GM18502 (cell line): ENCODE results near the gene VWA8.

Experiments used
- ATAC-seq: cut with Tn5 transposase; IDR thresholded peaks from one replicate; pipeline ENCODE4 v1.9.1; 2021; ENCODE audit warnings: mild to moderate bottlenecking; ENCODE audit not compliant: unreplicated experiment, poor library complexity

The VWA8 gene

GRCh38 chr13:41700790-41701310 lies 260.1 kb downstream of the VWA8 start:
- no peak for ATAC-seq

GRCh38 chr13:41699759-41700158 lies 261.1 kb downstream of the VWA8 start:
- ATAC-seq: no peak

GRCh38 chr13:41697578-41697977 lies 263.3 kb downstream of the VWA8 start:
- ATAC-seq: no peak

- ATAC-seq: no peak
Observed at GRCh38 chr13:41696163-41697003, 264.5 kb downstream of the VWA8 start.

GRCh38 chr13:41694545-41695301 lies 266.2 kb downstream of the VWA8 start:
- peak; percentile 53 for ATAC-seq

- ATAC-seq: no peak
Observed at GRCh38 chr13:41693434-41693833, 267.5 kb downstream of the VWA8 start.

- ATAC-seq: no peak
Observed at GRCh38 chr13:41691274-41691673, 269.6 kb downstream of the VWA8 start.

GRCh38 chr13:41682766-41683165 lies 278.1 kb downstream of the VWA8 start:
- ATAC-seq: no peak

GRCh38 chr13:41682001-41682400 lies 278.9 kb downstream of the VWA8 start:
- no peak for ATAC-seq

- ATAC-seq: no peak
Observed at GRCh38 chr13:41681587-41681986, 279.3 kb downstream of the VWA8 start.

- no peak for ATAC-seq
Observed at GRCh38 chr13:41680900-41681299, 280.0 kb downstream of the VWA8 start.

GRCh38 chr13:41678848-41679247 lies 282.1 kb downstream of the VWA8 start:
- ATAC-seq: no peak

- ATAC-seq: no peak
Observed at GRCh38 chr13:41678249-41678648, 282.7 kb downstream of the VWA8 start.

- ATAC-seq: no peak
Observed at GRCh38 chr13:41675306-41675705, 285.6 kb downstream of the VWA8 start.

- no peak for ATAC-seq
Observed at GRCh38 chr13:41674246-41674645, 286.7 kb downstream of the VWA8 start.

- no peak for ATAC-seq
Observed at GRCh38 chr13:41673640-41674039, 287.3 kb downstream of the VWA8 start.

GRCh38 chr13:41670873-41671443 lies 290.0 kb downstream of the VWA8 start:
- ATAC-seq: no peak

GRCh38 chr13:41668130-41668757 lies 292.7 kb downstream of the VWA8 start:
- ATAC-seq: peak; percentile 76

- no peak for ATAC-seq
Observed at GRCh38 chr13:41666644-41667043, 294.3 kb downstream of the VWA8 start.

- ATAC-seq: no peak
Observed at GRCh38 chr13:41660411-41660810, 300.5 kb downstream of the VWA8 start.
